Endometrial microvascular endothelial cells (primary cell): Measurements from ENCODE around the gene PDCD1. TPM values are rescaled to one million over a fixed set of nuclear protein-coding genes. Genes with fewer than 3 reads are reported as not detected.

Experiments
- in situ Hi-C: cut with HindIII; loops from 2 replicates; pipeline ENCODE4 v1.10.0; 2017; ENCODE audit warnings: low sequenced_read_pairs, low pct_unique_long_range_greater_than_20kb; ENCODE audit errors: inconsistent ontology term
- total RNA-seq: library from RNA; depleted of rRNA; stranded (reverse); fragments of >200 nt; gene quantifications from one replicate; pipeline ENCODE4 v1.2.3, GENCODE V29; 2015; ENCODE audit errors: inconsistent ontology term

PDCD1 gene
- total RNA-seq, 1 donor from 2014 or later, result not detected

DNA sequence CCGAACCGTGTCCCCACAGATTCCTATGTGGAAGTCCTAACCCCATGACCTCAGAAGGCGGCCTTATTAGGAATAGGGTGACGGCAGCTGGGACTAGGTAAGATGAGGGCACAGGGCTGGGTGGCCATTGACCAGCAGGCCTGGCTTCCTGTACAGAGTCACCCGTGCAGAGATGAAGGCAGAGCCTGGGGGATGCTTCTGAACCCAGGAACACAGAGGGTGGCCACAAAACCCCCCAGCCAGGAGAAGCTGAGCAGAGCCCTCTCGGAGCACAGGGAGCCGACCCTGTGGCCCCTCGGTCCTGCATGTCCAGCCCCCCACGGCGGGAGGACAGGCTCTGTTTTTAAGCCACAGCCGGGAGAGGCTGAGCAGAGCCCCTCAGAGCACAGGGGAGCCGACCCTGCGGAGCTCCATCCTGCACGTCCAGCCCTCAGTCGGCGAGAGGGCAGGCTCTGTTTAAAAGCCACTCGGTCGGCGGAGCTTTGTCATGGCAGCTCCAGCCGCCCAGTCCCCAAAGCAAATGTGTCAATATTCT is 2.7 kb downstream of the PDCD1 start:
- in situ Hi-C loops, result no loop called here

DNA sequence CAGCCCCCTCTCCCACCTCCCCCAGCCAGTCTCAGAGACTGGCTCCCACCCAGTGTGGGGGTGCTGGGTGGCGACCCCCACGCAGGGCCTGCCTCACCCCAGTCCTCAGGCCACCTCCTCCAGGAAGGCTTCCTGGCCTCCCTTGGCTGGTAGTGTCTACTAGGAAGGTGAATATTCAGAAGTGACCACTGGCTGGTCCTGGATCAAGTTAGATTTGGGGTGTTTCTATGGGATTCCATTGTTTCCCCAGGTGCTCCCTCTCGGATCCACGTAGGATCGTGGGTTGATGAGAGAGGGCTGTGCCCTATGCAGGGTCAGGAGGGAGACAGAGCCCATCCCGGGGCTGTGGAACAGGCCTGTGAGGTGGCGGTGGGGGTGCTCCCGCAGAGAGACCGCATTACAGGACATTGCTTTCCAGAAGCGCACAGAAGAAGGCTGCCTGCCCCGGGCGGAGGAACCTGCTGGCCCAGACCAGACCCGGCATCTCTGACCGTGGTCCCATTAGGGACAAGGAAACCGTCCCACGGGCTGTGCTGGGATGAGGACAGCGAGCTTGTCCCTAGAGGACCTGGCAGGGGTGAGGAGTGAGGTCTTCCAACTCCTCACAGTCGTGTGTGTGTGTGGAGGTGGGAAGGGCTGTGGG is 3.3 kb downstream of the PDCD1 start:
- in situ Hi-C loops, result no loop called here

DNA sequence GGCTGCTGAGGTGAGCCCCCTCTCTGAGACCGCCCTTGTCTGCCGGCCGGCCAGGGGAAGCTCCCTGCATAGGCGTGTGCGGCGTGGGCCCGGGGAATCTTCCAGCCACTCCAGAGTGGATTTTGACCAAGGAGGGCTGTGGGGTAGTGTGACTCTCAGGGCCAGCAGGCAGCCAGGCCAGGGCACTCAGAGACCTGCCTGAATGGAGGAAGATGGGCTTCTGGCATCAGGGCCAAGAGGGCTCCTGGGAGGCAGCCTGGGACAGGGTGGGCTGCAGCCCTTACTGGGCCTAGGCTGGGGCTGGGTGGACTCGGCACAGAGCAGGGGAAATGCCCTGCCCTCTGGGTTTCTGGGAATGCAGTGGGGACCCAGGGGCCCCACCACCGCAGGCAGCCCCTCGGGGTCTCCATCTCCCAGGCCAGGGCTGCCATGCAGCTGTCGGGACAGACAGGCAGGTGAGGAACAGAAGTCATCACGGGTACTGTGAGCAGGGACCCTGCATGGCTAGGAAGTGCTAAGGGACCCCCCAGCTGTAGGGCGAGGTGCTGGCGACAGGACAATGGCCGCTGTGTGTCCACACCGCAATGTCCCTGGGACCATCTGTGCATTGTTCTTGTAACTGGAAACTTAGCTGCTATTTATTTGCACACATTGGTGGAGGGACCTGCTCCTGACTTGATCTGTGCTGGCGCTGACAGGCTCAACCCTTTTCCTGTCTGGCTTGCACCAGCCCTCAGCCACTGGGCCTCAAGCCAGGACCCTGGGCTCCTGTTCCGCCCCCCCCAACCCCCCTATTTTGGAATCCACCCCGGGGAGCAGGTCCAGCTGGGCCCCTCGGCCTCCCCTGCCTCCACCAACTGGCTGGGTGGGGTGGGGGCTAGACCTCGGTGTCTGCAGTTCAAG is 4.1 kb downstream of the PDCD1 start:
- in situ Hi-C loops, result no loop called here

DNA sequence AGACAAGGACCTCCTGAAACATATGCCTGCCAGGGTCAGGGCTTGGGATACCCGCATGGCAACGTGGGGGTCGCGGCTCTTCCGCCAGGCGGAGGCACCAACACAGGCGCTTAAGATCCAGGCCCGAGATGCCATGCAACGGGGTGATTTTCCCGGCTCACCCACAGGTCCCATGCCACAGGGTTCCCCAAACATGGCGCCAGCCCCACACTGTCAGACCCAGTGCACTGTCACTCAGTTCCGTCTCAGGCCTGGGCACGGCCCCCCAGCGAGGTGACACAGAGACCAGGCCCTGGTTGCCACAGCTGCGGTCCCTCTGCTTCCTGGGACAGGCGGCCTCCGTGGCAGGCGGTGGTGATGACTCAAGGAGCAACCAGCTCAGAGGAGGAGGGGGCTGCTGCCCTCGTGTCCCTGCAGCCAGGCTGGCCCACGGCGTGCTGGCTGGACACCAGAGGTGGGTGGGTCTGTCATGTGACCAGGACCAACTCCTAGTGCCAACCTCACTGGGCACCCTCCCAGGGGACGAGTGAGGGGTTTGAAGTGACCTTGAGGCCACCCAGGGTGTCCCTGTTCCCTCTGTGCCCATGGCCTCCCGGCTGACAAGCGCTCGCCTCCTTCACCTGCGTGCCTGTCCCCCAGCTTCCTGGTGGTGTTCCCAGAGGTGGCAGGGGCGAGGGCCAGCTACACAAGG is 4.9 kb downstream of the PDCD1 start:
- in situ Hi-C loops, result no loop called here

DNA sequence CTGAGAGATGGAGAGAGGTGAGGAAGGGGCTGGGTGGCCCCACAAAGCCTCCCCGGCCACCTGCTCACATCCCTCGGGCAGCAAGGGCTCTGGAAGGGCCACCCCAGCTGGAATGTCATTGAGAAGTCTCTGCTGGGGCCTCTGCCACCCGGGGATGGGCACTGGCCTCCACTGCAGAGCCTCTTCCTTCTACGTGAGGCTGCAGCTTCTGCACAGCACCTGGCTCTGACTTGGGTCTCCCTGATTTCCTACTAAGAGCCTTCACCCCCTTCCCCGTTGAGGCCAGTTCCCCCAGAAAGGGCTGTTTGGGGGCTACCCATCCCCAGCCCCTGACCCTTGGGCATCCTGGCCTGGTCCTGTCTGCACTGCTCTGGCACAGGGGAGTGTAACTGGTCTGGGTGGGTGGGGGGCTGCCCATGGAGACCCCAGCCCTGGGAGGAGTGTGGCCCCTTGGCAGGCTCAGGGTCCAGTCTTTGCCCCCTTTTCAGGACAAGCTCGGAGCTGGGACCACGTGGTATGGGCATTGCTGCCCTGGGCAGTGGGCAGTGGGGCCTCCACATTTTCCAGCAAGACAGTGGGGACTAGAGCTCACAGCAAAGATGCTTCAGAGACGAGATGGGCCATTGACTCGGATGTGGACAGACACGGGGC is 5.6 kb downstream of the PDCD1 start:
- in situ Hi-C loops, result no loop called here

DNA sequence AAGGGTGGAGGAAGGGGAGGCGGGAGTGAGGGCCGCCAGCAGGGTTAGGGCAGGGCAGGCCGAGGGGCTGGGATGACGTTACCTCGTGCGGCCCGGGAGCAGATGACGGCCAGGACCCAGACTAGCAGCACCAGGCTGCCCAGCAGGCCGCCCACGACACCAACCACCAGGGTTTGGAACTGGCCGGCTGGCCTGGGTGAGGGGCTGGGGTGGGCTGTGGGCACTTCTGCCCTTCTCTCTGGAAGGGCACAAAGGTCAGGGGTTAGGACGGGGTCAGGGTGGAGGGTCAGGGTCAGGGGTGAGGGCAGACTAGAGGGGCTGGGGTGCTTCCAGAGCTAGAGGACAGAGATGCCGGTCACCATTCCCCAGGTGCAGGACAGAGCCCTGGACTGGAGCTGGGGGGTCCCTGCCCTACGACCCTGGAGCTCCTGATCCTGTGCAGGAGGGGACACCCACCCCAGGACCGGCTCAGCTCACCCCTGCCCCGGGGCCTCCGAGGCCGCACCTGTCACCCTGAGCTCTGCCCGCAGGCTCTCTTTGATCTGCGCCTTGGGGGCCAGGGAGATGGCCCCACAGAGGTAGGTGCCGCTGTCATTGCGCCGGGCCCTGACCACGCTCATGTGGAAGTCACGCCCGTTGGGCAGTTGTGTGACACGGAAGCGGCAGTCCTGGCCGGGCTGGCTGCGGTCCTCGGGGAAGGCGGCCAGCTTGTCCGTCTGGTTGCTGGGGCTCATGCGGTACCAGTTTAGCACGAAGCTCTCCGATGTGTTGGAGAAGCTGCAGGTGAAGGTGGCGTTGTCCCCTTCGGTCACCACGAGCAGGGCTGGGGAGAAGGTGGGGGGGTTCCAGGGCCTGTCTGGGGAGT is 6.3 kb downstream of the PDCD1 start:
- in situ Hi-C loops, result no loop called here

DNA sequence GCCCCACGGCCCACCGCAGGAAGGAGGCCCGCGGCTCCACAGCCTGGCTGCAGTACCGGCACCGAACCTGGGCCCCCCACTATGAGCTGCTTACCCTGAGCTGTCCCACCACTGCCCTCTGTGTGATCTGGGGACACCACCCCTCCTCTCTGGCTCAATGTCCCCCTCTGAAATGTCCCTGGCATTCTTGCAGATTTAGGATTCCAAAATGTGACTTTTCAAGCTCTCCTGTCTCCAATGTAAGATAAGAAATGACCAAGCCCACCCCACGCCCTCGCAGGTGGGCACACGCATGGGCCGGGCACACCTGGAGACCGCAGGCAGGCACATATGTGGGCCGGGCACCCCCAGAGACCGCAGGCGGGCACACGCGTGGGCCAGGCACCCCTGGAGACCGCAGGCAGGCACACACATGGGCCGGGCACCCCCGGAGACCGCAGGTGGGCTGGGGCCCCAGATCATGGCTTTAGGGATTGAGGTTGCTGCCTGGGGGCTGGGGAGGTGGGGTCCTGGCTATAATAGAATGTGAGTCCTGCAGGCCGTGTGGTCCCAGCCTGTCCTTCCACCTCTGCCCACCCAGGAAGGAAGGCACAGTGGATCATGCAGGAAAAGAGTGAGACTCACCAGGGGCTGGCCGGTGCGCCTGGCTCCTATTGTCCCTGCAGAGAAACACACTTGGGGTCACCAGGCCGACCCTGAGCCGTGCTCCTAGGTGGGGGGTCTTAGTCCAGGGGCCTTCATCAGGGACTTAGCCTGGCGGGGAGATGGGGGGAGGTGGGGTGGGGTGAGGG is 7.2 kb downstream of the PDCD1 start:
- in situ Hi-C loops, result no loop called here

DNA sequence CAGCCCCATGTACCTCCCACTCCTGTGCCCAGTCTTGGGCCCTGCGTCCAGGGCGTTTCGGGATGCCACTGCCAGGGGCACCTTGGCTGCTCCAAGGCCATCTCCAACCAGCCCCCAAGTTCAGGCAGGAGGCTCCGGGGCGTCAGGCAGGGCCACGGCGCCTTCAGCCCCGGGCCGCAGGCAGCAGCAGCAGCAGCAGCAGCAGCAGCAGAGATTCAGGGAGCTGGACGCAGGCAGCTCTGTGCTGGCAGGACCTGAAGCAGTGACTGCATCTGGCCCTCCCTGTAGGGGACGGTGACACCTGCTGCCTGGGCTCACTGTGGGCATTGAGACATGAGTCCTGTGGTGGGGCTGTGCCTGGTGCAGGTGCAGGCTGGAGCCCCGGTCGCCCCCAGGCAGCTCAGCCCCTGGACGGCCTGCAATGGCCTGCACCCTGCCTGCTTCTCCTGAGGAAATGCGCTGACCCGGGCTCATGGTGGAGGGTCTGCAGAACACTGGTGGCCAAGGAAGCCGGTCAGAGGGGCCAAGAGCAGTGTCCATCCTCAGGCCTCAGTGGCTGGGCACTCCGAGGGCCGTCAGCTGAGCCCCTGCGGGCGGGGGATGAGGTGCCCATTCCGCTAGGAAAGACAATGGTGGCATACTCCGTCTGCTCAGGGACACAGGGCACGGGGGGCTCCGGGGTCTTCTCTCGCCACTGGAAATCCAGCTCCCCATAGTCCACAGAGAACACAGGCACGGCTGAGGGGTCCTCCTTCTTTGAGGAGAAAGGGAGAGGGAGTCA is 8.0 kb downstream of the PDCD1 start:
- in situ Hi-C loops, result no loop called here

DNA sequence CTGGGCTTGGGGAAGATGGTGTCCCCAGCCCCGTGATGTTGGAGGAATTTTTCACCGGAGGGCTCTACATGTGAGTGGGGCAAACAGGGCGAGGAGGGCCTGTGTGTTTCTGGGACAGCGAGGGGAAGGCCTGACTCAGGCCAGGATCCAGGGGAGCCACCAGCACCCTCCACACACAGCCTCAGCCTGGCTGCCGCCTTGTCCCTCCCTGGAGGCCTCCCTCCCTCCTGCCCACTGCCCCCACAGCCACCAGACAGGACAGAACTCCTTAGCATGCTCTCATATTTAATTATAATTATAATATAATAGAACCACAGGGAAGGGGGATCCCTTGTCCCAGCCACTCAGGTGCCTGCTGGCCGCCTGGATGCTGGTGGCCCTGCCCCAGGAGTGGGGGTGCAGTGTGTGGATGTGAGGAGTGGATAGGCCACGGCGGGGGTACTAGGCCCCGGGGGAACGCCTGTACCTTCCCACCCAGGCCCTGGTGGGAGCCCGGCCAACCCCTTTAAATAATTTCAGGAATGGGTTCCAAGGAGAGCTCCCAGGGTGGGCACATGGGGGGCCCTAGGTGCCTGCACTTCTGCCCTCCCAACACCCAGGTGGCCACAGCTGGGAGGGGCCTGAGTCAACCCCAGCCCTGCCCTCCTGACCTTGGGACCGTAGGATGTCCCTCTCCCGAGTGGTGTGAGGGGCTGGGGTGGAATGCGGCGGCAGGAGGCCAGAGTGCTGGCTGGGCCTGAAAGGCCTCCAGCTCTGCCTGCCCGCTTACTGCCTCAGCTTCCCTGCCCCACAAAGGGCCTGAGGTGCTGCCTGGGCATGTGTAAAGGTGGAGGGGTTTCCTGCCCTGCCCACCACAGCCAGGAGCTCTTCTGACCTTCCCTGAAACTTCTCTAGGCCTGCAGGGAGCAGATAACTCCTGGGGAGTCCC is 8.8 kb downstream of the PDCD1 start:
- in situ Hi-C loops, result no loop called here

DNA sequence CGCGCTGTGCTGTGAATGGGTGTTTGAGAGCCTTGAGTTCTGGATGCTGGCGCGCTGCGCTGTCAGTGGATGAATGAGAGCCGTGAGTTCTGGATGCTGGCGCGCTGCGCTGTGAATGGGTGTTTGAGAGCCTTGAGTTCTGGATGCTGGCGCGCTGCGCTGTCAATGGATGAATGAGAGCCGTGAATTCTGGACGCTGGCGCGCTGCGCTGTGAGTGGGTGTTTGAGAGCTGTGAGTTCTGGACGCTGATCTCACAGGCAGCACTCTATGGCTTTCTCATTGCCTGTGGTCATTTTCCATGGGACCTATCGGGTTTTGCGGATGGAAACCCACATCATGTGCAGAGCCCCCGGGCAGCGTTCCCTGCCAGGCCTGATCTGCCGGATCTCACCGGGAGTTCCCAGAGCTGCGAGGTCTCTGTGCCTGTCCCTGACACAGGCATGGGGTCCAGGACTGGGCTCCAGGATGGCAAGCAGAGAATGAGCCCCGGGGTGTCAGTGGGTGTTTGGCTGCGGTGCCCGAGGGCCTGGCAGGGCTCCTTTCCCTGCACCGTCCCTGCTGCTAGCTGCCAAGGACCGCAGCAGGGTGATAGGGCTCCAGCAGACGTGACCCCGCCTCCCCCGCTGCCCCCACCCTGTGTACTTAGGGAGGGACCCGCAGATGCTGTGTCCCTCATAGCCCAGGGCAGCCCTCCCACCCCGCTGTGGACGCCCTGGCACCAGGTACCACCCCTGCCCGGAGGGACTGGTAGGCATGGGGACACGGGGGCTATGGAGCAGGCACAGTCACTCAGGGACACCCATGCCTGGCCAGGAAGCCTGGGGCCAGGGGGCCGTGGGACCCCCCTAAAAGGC is 9.7 kb downstream of the PDCD1 start:
- in situ Hi-C loops, result no loop called here

DNA sequence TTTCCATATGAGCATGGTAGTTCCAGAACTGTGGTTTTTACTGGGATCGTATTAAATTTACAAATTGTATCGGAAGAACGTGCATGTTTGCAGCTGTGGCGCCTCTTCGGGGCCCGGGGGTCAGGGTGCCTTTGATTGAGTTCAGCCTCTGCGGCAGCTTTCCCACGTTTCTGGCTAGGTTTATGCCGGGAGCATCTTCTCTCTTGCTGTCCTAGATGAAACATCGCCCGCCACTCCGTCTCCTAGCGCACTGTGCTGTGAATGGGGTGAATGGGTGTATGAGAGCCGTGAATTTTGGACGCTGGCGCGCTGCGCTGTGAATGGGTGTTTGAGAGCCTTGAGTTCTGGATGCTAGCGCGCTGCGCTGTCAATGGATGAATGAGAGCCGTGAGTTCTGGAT is 12.3 kb downstream of the PDCD1 start:
- in situ Hi-C loops, result no loop called here

DNA sequence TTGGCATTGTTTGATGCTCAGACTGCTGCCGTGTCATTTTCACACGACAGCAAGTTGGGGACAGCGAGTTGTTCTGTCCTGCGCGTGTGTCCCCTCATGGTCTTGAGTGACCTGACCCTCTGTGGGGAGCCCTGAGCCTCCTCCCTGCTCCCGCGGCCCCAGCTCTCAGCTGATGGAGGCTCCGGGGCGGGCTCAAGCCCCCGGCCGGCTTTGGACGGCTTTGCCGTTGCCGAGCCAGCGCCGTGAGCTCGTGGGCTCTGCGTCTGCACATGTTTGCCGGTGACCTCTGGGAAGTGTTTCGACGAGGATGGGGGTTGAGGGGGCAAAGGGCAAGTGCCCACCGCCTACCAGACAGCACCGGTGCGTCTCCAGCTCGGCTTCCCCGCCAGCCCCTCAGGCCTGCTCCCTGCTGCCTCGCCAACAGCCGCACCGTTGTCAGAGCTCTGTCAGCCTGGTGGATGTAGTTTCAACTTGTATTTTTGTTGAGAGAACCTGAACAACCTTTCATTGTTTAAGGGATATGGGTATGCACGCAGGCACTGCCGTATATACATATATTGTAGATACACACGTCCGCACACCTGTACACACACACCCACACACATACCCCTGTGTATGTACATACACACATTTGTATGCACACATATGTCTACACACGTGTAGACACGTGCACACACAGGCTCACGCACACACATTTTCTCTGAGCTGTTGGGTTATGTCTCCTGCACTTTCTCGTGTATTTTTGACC is 13.7 kb downstream of the PDCD1 start:
- in situ Hi-C loops, result no loop called here

DNA sequence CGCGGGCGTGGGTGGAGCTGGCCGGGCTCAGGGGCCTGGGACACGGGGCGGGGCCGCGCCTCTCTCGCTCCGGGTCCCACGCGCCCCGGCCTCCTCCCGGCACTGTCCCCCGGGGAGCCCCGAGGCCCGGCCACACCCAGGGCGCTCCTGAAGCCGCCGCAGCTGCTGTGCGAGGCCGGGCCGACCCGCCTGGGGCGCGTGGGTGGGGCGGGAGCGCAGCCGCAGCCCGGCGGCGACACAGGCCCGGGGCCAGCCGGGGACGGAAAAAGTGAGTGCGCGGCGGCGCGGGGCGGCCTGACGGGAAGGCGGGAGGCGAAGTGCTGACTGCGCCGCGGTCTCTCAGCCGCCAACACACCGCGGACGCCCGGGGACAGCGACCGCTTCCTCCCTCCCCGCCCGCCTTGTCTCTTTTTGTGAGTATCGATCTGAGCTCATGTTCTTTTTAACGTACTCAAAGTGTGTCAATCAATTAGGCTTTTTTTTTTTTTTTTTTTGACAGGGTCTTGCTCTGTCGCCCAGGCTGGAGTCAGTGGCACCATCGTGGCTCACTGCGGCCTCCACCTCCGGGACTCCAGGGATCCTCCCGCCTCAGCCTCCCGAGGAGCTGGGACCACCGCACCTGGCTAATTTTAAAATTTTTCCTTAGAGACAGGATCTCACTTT is 14.5 kb downstream of the PDCD1 start:
- in situ Hi-C loops, result no loop called here
